ENCODE data around the gene CR2.
"Not testable (repeated sequence)": the region's sequence is repeated elsewhere in the genome, so short reads cannot be mapped to it uniquely, and the experiment has no call there.

Gene CR2

GRCh38 chr1:207525239-207525638 lies 71.1 kb downstream of the CR2 start:
- H3K27ac ChIP-seq (ENCODE audit: insufficient read depth, low read depth, low read length, poor library complexity, severe bottlenecking); H3K4me3 ChIP-seq (ENCODE audit: insufficient read depth, low read depth, low read length); H3K4me1 ChIP-seq (ENCODE audit: control insufficient read depth, insufficient read depth, low read length); H3K36me3 ChIP-seq (ENCODE audit: control insufficient read depth, insufficient read depth, low read length); H3K9me3 ChIP-seq (ENCODE audit: control insufficient read depth, low read length); H3K27me3 ChIP-seq (ENCODE audit: control insufficient read depth, insufficient read depth, low read length, poor library complexity, severe bottlenecking): not testable (repeated sequence)
- WGBS, 2 experiments: no CpG with 5 or more reads among the region's 3 CpGs

DNA sequence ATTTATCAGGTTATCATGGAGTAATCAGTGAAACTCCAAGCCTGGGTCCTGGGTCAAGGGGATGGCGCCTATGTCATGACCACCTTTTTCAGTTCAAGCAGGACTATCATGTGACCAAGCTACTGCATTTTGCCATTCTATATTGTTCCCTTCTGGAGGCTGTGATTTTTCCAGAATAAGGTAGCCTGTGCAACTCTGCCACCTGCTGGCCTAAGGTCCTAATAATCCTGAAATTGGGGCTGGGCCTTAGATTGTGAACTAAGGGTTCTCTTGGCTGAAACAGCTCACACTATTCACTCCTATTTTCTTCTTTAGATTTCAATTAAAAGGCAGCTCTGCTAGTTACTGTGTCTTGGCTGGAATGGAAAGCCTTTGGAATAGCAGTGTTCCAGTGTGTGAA lies 74.3 kb downstream of the CR2 start:
- WGBS, 2 experiments: no CpG with 5 or more reads among the region's 1 CpG
- H3K4me1 ChIP-seq (ENCODE audit: control insufficient read depth, insufficient read depth, low read length); H3K9me3 ChIP-seq (ENCODE audit: control insufficient read depth, low read length); H3K27ac ChIP-seq (ENCODE audit: insufficient read depth, low read depth, low read length, poor library complexity, severe bottlenecking); H3K27me3 ChIP-seq (ENCODE audit: control insufficient read depth, insufficient read depth, low read length, poor library complexity, severe bottlenecking); H3K4me3 ChIP-seq (ENCODE audit: insufficient read depth, low read depth, low read length); H3K36me3 ChIP-seq (ENCODE audit: control insufficient read depth, insufficient read depth, low read length): not testable (repeated sequence)

DNA sequence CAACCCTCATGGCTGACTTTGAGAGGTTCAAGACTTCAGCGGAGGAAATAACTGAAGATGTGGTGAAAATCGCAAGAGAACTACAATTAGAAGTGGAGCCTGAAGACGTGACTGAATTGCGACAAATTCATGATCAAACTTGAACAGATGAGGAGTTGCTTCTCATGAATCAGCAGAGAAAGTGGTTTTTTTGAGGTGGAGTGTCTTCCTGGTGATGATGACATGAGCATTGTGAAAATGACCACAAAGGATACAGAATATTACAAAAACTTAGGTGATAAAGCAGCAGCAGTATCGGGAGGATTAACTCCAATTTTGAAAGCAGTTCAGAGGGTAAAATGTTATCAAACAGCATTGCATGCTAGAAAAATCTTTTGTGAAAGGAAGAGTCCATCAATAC lies 82.1 kb downstream of the CR2 start:
- H3K36me3 ChIP-seq (ENCODE audit: control insufficient read depth, insufficient read depth, low read length); H3K27me3 ChIP-seq (ENCODE audit: control insufficient read depth, insufficient read depth, low read length, poor library complexity, severe bottlenecking); H3K4me3 ChIP-seq (ENCODE audit: insufficient read depth, low read depth, low read length); H3K27ac ChIP-seq (ENCODE audit: insufficient read depth, low read depth, low read length, poor library complexity, severe bottlenecking); H3K4me1 ChIP-seq (ENCODE audit: control insufficient read depth, insufficient read depth, low read length); H3K9me3 ChIP-seq (ENCODE audit: control insufficient read depth, low read length): not testable (repeated sequence)
- no CpG with 5 or more reads among the region's 5 CpGs for WGBS, 2 experiments

All from ectodermal cell (in vitro differentiated cells).